ENCODE measurements around the gene DSCAML1. TPM values are rescaled to one million over a fixed set of nuclear protein-coding genes. Genes with fewer than 3 reads are reported as not detected.

DSCAML1 gene
- total RNA-seq, 2 donors from 2014 or later = 0.21 to 0.41 TPM

- H3K27ac ChIP-seq = no peak overlapping the region
- H3K36me3 ChIP-seq = peaks cover 73% of the 10 kb centered on the region
- no peaks in the 10 kb centered on the region for H3K9me3 ChIP-seq
- no peaks in the 10 kb centered on the region for H3K27me3 ChIP-seq (replicated peaks; ENCODE audit: insufficient read depth)
- TF ChIP-seq CTCF (IDR thresholded peaks at IDR 0.05) = no peak
- no peak for ATAC-seq (ENCODE audit: insufficient number of reproducible peaks, low FRiP score, low read depth)
- H3K4me1 ChIP-seq (ENCODE audit: control insufficient read depth in 1 of 2, low read depth in 2 of 2) = no peaks in the 10 kb centered on the region
- no peak for DNase-seq (ENCODE audit: low spot score)
- H3K4me3 ChIP-seq = no peak overlapping the region
These were observed 402.6 kb downstream of the DSCAML1 start for GRCh38 chr11:117394221-117394925.

- no peak for TF ChIP-seq CTCF (IDR thresholded peaks at IDR 0.05)
- no peak overlapping the region for H3K4me3 ChIP-seq
- H3K9me3 ChIP-seq = no peaks in the 10 kb centered on the region
- peaks cover 74% of the 10 kb centered on the region for H3K36me3 ChIP-seq
- no peaks in the 10 kb centered on the region for H3K4me1 ChIP-seq (ENCODE audit: control insufficient read depth in 1 of 2, low read depth in 2 of 2)
- no peak overlapping the region for H3K27ac ChIP-seq
- DNase-seq (ENCODE audit: low spot score) (no peak), ATAC-seq (ENCODE audit: insufficient number of reproducible peaks, low FRiP score, low read depth) (no peak)
- no peaks in the 10 kb centered on the region for H3K27me3 ChIP-seq (replicated peaks; ENCODE audit: insufficient read depth)
These were observed 404.0 kb downstream of the DSCAML1 start for GRCh38 chr11:117392979-117393378.

GRCh38 chr11:117392001-117392690 is 404.9 kb downstream of the DSCAML1 start:
- H3K36me3 ChIP-seq = peaks cover 78% of the 10 kb centered on the region
- H3K9me3 ChIP-seq = no peaks in the 10 kb centered on the region
- H3K27me3 ChIP-seq (replicated peaks; ENCODE audit: insufficient read depth) = no peaks in the 10 kb centered on the region
- no peak overlapping the region for H3K4me3 ChIP-seq
- ATAC-seq (ENCODE audit: insufficient number of reproducible peaks, low FRiP score, low read depth) (no peak), DNase-seq (ENCODE audit: low spot score) (no peak)
- no peaks in the 10 kb centered on the region for H3K4me1 ChIP-seq (ENCODE audit: control insufficient read depth in 1 of 2, low read depth in 2 of 2)
- no peak for TF ChIP-seq CTCF (IDR thresholded peaks at IDR 0.05)
- H3K27ac ChIP-seq = no peak overlapping the region

- peaks cover 78% of the 10 kb centered on the region for H3K36me3 ChIP-seq
- no peak for DNase-seq (ENCODE audit: low spot score)
These were observed 405.8 kb downstream of the DSCAML1 start for GRCh38 chr11:117391181-117391580.

More at GRCh38 chr11:117391181-117391580, 405.8 kb downstream of the DSCAML1 start:
- no peak for TF ChIP-seq CTCF (IDR thresholded peaks at IDR 0.05)
- Histone ChIP-seq H3K9me3 (no peaks in the 10 kb centered on the region), H3K4me1 (ENCODE audit: control insufficient read depth in 1 of 2, low read depth in 2 of 2) (no peaks in the 10 kb centered on the region), H3K27ac (no peak overlapping the region), H3K4me3 (no peak overlapping the region), H3K27me3 (replicated peaks; ENCODE audit: insufficient read depth) (no peaks in the 10 kb centered on the region)
- no peak for ATAC-seq (ENCODE audit: insufficient number of reproducible peaks, low FRiP score, low read depth)

Measured in thoracic aorta (tissue), 2 donors.